ENCODE data around the gene SUMF1.

GRCh38 chr3:4373669-4374068, 93.4 kb downstream of the SUMF1 start:
- no peak for TF ChIP-seq POLR2AphosphoS5 (IDR thresholded peaks at IDR 0.05; ENCODE audit: low read depth, low read length)
- no peak for TF ChIP-seq POLR2A (IDR thresholded peaks at IDR 0.05; ENCODE audit: low read depth, low read length)
- TF ChIP-seq TAF1 (IDR thresholded peaks at IDR 0.05; ENCODE audit: borderline replicate concordance, low read depth, low read length) = no peak
